IMR-90 (cell line): ENCODE results near the gene GZF1. TPM values are rescaled to one million over a fixed set of nuclear protein-coding genes. Genes with fewer than 3 reads are reported as not detected.

Experiments
- ATAC-seq: fragments of 200-7000 bp; cut with Tn5 transposase; 2 replicates; pipeline ENCODE4 v1.9.1; 2020; ENCODE audit warnings: low read depth, mild to moderate bottlenecking, moderate library complexity
- BruUV-seq: library from RNA; stranded (reverse); fragments of 400-500 nt; replicated peaks from 2 replicates; lab custom pipeline; 2021; lab: Mats Ljungman, UMichigan
- CTCF ChIA-PET: fragments of 300-600 bp; formaldehyde crosslinking; extraction: SDS; loops from one replicate; lab custom pipeline; 2021; ENCODE audit warnings: antibody characterized with exemption; lab: Yijun Ruan, JAX
- POLR2A ChIA-PET: fragments of 300-600 bp; sonication (Branson Sonifier 250); formaldehyde crosslinking; loops from one replicate; lab custom pipeline; 2022; ENCODE audit warnings: antibody characterized with exemption; ENCODE audit not compliant: unreplicated experiment; lab: Charles Lee
- DNase-seq: peaks from one replicate; pipeline ENCODE4 v3.0.0; 2013
- H2AFZ ChIP-seq: replicated peaks from 2 replicates; pipeline ENCODE3; 2013; ENCODE audit warnings: low read length, mild to moderate bottlenecking; ENCODE audit not compliant: poor library complexity
- H2AK5ac ChIP-seq: 2 replicates; pipeline ENCODE4 v1.6.1; 2013; ENCODE audit warnings: low read depth, low read length, inconsistent platforms
- H2AK9ac ChIP-seq: replicated peaks from 2 replicates; pipeline ENCODE3; 2013; ENCODE audit warnings: mild to moderate bottlenecking, low read depth, low read length, moderate library complexity; ENCODE audit not compliant: poor library complexity
- H2BK120ac ChIP-seq: 2 replicates; pipeline ENCODE4 v1.6.1; 2013; ENCODE audit warnings: low read depth, low read length, inconsistent platforms
- H2BK15ac ChIP-seq: 3 replicates; pipeline ENCODE4 v1.6.1; 2013; ENCODE audit warnings: low read depth, low read length, inconsistent platforms
- H2BK20ac ChIP-seq: 2 replicates; pipeline ENCODE4 v1.6.1; 2013; ENCODE audit warnings: low read depth, mild to moderate bottlenecking, inconsistent platforms, low read length, moderate library complexity
- H2BK5ac ChIP-seq: 2 replicates; pipeline ENCODE4 v1.6.1; 2013; ENCODE audit warnings: mild to moderate bottlenecking, low read depth, low read length, inconsistent platforms; ENCODE audit not compliant: poor library complexity, severe bottlenecking
- H3K14ac ChIP-seq: replicated peaks from 2 replicates; pipeline ENCODE4 v1.6.1; 2013; ENCODE audit warnings: low read depth, low read length, inconsistent platforms
- H3K18ac ChIP-seq: 2 replicates; pipeline ENCODE4 v1.6.1; 2013; ENCODE audit warnings: low read depth, low read length, control low read depth
- H3K23ac ChIP-seq: 2 replicates; pipeline ENCODE4 v1.6.1; 2013; ENCODE audit warnings: low read depth, low read length, inconsistent platforms
- H3K27ac ChIP-seq: 2 replicates; pipeline ENCODE4 v1.5.1; 2013; ENCODE audit warnings: mild to moderate bottlenecking, control low read depth, low read length; ENCODE audit not compliant: insufficient read depth
- H3K27me3 ChIP-seq: 2 replicates; pipeline ENCODE4 v1.6.1; 2013; ENCODE audit warnings: low read length; ENCODE audit not compliant: control insufficient read depth, insufficient read depth
- H3K36me3 ChIP-seq: 2 replicates; pipeline ENCODE4 v1.6.1; 2013; ENCODE audit warnings: low read length, mixed read lengths; ENCODE audit not compliant: control insufficient read depth, insufficient read depth
- H3K4ac ChIP-seq: 2 replicates; pipeline ENCODE4 v1.6.1; 2013; ENCODE audit warnings: low read depth, low read length, inconsistent platforms
- H3K4me1 ChIP-seq: 2 replicates; pipeline ENCODE4 v1.6.1; 2013; ENCODE audit warnings: low read length, mixed read lengths; ENCODE audit not compliant: control insufficient read depth, insufficient read depth
- H3K4me2 ChIP-seq: 2 replicates; pipeline ENCODE4 v1.6.1; 2013; ENCODE audit warnings: low read depth, mild to moderate bottlenecking, control low read depth, low read length, moderate library complexity
- H3K4me3 ChIP-seq: 2 replicates; pipeline ENCODE4 v1.5.1; 2013; ENCODE audit warnings: low read depth, mild to moderate bottlenecking, control low read depth, low read length, moderate library complexity; ENCODE audit not compliant: insufficient read depth
- H3K56ac ChIP-seq: 2 replicates; pipeline ENCODE4 v1.6.1; 2013; ENCODE audit warnings: low read length, inconsistent platforms; ENCODE audit not compliant: insufficient read depth; ENCODE audit errors: extremely low read depth
- H3K79me1 ChIP-seq, 2 experiments: 2 replicates each; pipeline ENCODE4 v1.6.1; 2013; ENCODE audit warnings: low read length in 2 of 2, inconsistent platforms in 1 of 2, low read depth in 1 of 2
- H3K9ac ChIP-seq: 2 replicates; pipeline ENCODE4 v1.6.1; 2013; ENCODE audit warnings: low read depth, low read length, control low read depth
- H3K9me1 ChIP-seq: 2 replicates; pipeline ENCODE4 v1.6.1; 2013; ENCODE audit warnings: low read length, inconsistent platforms; ENCODE audit not compliant: insufficient read depth
- H3K9me3 ChIP-seq: 2 replicates; pipeline ENCODE4 v1.6.1; 2013; ENCODE audit warnings: low read length; ENCODE audit not compliant: control insufficient read depth, insufficient read depth
- H4K20me1 ChIP-seq: 2 replicates; pipeline ENCODE4 v1.6.1; 2013; ENCODE audit warnings: low read length, inconsistent platforms; ENCODE audit not compliant: insufficient read depth
- H4K5ac ChIP-seq: 2 replicates; pipeline ENCODE4 v1.6.1; 2013; ENCODE audit warnings: mild to moderate bottlenecking, low read depth, low read length, control low read depth
- H4K8ac ChIP-seq, 2 experiments: 2 replicates each; pipeline ENCODE4 v1.6.1; 2013; ENCODE audit warnings: low read depth in 2 of 2, low read length in 2 of 2, control low read depth in 1 of 2, inconsistent platforms in 1 of 2
- H4K91ac ChIP-seq: 2 replicates; pipeline ENCODE4 v1.6.1; 2013; ENCODE audit warnings: low read depth, low read length, inconsistent platforms; ENCODE audit not compliant: insufficient read depth
- BHLHE40 ChIP-seq: fragments of 150-350 bp; IDR thresholded peaks from 2 replicates; pipeline ENCODE4 v1.6.1; 2016; ENCODE audit warnings: mild to moderate bottlenecking, low read depth, low read length
- CHD1 ChIP-seq: IDR thresholded peaks from 2 replicates; pipeline ENCODE4 v1.6.1; 2012; ENCODE audit warnings: low read depth, low read length, improper control_type of control experiment
- CTCF ChIP-seq: conservative IDR thresholded peaks from 2 replicates; pipeline ENCODE4 v1.5.1; 2012; ENCODE audit warnings: mild to moderate bottlenecking, low read depth, low read length, improper control_type of control experiment
- FOS ChIP-seq: fragments of 150-350 bp; IDR thresholded peaks from 2 replicates; pipeline ENCODE4 v1.6.1; 2016; ENCODE audit warnings: low read depth, low read length
- POLR2A ChIP-seq: IDR thresholded peaks from 2 replicates; pipeline ENCODE4 v1.6.1; 2012; ENCODE audit warnings: mild to moderate bottlenecking, low read depth, low read length
- RAD21 ChIP-seq: IDR thresholded peaks from 2 replicates; pipeline ENCODE4 v1.6.1; 2012; ENCODE audit warnings: low read length, improper control_type of control experiment
- SMC3 ChIP-seq: fragments of 150-350 bp; IDR thresholded peaks from 2 replicates; pipeline ENCODE4 v1.6.1; 2016; ENCODE audit warnings: low read depth, mild to moderate bottlenecking, antibody characterized with exemption, low read length, moderate library complexity
- WGBS, 2 experiments: methylation state at CpG; one replicate each; pipeline versions ENCODE4 v1.1.5 to v1.1.7; 2013; ENCODE audit warnings: missing lambda C conversion rate in 2 of 2; ENCODE audit not compliant: insufficient read length in 1 of 2; ENCODE audit errors: extremely low coverage in 2 of 2; 5-methylcytosine and 5-hydroxymethylcytosine counted together
- dilution Hi-C: fragments of 300-500 bp; cut with HindIII; formaldehyde crosslinking; loops from one replicate; pipeline ENCODE4 v1.14.3; 2018; ENCODE audit warnings: low sequenced_read_pairs; ENCODE audit not compliant: unreplicated experiment
- in situ Hi-C: fragments of 300-500 bp; cut with MboI; formaldehyde crosslinking; loops from 3 replicates; pipeline ENCODE4 v1.14.3; 2019; ENCODE audit warnings: low sequenced_read_pairs, inconsistent platforms, mixed read lengths
- intact Hi-C: fragments of 100-400 bp; cut with micrococcal nuclease; formaldehyde crosslinking; loops from 2 replicates; pipeline ENCODE4 v1.10.0; 2022
- polyA plus RNA-seq, 3 experiments: library from polyadenylated mRNA; depleted of rRNA; stranded (reverse); fragments of >200 nt; gene quantifications; 2 replicates each; pipeline ENCODE4 v1.2.3, GENCODE V29; 2012; ENCODE audit warnings: low replicate concordance in 1 of 3
- total RNA-seq: library from RNA; depleted of rRNA; stranded (reverse); fragments of >200 nt; gene quantifications from 2 replicates; pipeline ENCODE4 v1.2.3, GENCODE V29; 2012

Gene GZF1
- total and polyA plus RNA-seq, 2 of the 4 experiments (the other 2 are of a cell fraction) = 23.7 to 24.7 TPM

GRCh38 chr20:23320317-23320716, 41.7 kb upstream of the GZF1 start:
- H3K56ac ChIP-seq = no peak overlapping the region
- H3K36me3 ChIP-seq = no peaks in the 10 kb centered on the region
- ATAC-seq = no peak
- no peak overlapping the region for H3K4ac ChIP-seq
- H2AK9ac ChIP-seq = no peak overlapping the region
- peak; percentile 17 for DNase-seq
- H3K9ac ChIP-seq = no peak overlapping the region
- H3K27ac ChIP-seq = no peak overlapping the region
- no peak overlapping the region for H4K5ac ChIP-seq
- no peak overlapping the region for H2BK20ac ChIP-seq
- H4K20me1 ChIP-seq = no peaks in the 10 kb centered on the region
- no TSS peak for BruUV-seq
- in situ Hi-C loops = no loop called here
- H3K23ac ChIP-seq = no peak overlapping the region
- dilution Hi-C loops = no loop called here
- no peak overlapping the region for H3K14ac ChIP-seq
- POLR2A ChIA-PET = no interaction called here
- H2AFZ ChIP-seq = no peak overlapping the region
- peaks cover 7% of the 10 kb centered on the region for H3K27me3 ChIP-seq
- no peaks in the 10 kb centered on the region for H3K9me1 ChIP-seq
- TF ChIP-seq FOS = no peak
- TF ChIP-seq POLR2A = no peak
- TF ChIP-seq CTCF = peak; percentile 35
- peak; percentile 35; the same call in 1 of the 2 replicates for TF ChIP-seq SMC3
- no peak for TF ChIP-seq CHD1
- no peak for TF ChIP-seq BHLHE40
- TF ChIP-seq RAD21 = peak; percentile 42
- no peak overlapping the region for H3K18ac ChIP-seq
- H2BK120ac ChIP-seq = no peak overlapping the region
- WGBS, 2 experiments = 100% methylated on average over 1 of the region's 8 CpGs; no CpG with 5 or more reads in 1 of the 2 experiments
- H3K4me2 ChIP-seq = no peak overlapping the region
- no peaks in the 10 kb centered on the region for H3K4me1 ChIP-seq
- H2BK5ac ChIP-seq = no peak overlapping the region
- H4K8ac ChIP-seq = no peak overlapping the region
- H3K79me1 ChIP-seq = no peaks in the 10 kb centered on the region
- no peak overlapping the region for H4K91ac ChIP-seq
- no peak overlapping the region for H2AK5ac ChIP-seq
- no peaks in the 10 kb centered on the region for H3K9me3 ChIP-seq
- CTCF ChIA-PET = interaction anchor here (0.6 kb wide), 1 partner anchor 253 kb away, joined by 3 read pairs; no protein-coding TSS in a partner anchor
- intact Hi-C loops = no loop called here
- no peak overlapping the region for H3K4me3 ChIP-seq
- no peak overlapping the region for H2BK15ac ChIP-seq
